WTC11 (cell line): ENCODE data around the gene KLHL28. TPM values are rescaled to one million over a fixed set of nuclear protein-coding genes. Genes with fewer than 3 reads are reported as not detected.

Experiments used
- ATAC-seq: fragments of 200-7000 bp; cut with Tn5 transposase; 2 replicates; pipeline ENCODE4 v1.10.0; 2021; ENCODE audit warnings: mild to moderate bottlenecking, moderate library complexity
- CTCF ChIA-PET: fragments of 300-600 bp; sonication (Branson Sonifier 250); formaldehyde crosslinking; loops from one replicate; lab custom pipeline; 2021; ENCODE audit warnings: antibody characterized with exemption; lab: Charles Lee
- POLR2A ChIA-PET: fragments of 350-600 bp; sonication (Branson Sonifier 250); formaldehyde crosslinking; loops from one replicate; lab custom pipeline; 2021; ENCODE audit warnings: antibody characterized with exemption; lab: Charles Lee
- DNase-seq: peaks from one replicate; pipeline ENCODE4 v3.0.0; 2021; ENCODE audit warnings: low spot score
- H3K27ac Mint-ChIP-seq: 2 replicates; pipeline ENCODE4 v1.8.0; 2021; ENCODE audit warnings: mixed read lengths
- H3K27me3 Mint-ChIP-seq: 2 replicates; pipeline ENCODE4 v1.8.0; 2021; ENCODE audit warnings: low read depth, mild to moderate bottlenecking, moderate library complexity, mixed read lengths
- H3K36me3 Mint-ChIP-seq: 2 replicates; pipeline ENCODE4 v1.8.0; 2021; ENCODE audit warnings: mixed read lengths
- H3K4me1 Mint-ChIP-seq: 2 replicates; pipeline ENCODE4 v1.8.0; 2022; ENCODE audit warnings: mixed read lengths
- H3K4me3 Mint-ChIP-seq: 2 replicates; pipeline ENCODE4 v1.8.0; 2021; ENCODE audit warnings: mild to moderate bottlenecking, moderate library complexity, mixed read lengths
- H3K9me3 Mint-ChIP-seq: 2 replicates; pipeline ENCODE4 v1.8.0; 2021; ENCODE audit warnings: mixed read lengths
- ATF1 ChIP-seq: sonication (generic); formaldehyde crosslinking; IDR thresholded peaks from 2 replicates; pipeline ENCODE4 v1.8.1; 2023; ENCODE audit warnings: mild to moderate bottlenecking, moderate library complexity, missing genetic modification reagents
- CDX4 ChIP-seq: fragments of 250-450 bp; sonication (Bioruptor Pico); IDR thresholded peaks from 2 replicates; pipeline ENCODE4 v1.9.0; 2021; ENCODE audit warnings: moderate library complexity, mild to moderate bottlenecking, inconsistent platforms, borderline replicate concordance
- E2F4 ChIP-seq: sonication (generic); formaldehyde crosslinking; IDR thresholded peaks from 2 replicates; pipeline ENCODE4 v1.8.1; 2022; ENCODE audit warnings: low read depth, mild to moderate bottlenecking, moderate library complexity, missing genetic modification reagents, borderline replicate concordance
- FOXJ3 ChIP-seq: sonication (generic); formaldehyde crosslinking; IDR thresholded peaks from 2 replicates; pipeline ENCODE4 v1.9.0; 2021; ENCODE audit warnings: missing genetic modification reagents, mild to moderate bottlenecking, borderline replicate concordance
- GABPB1 ChIP-seq: sonication (generic); formaldehyde crosslinking; IDR thresholded peaks from 2 replicates; pipeline ENCODE4 v1.8.1; 2023; ENCODE audit warnings: mild to moderate bottlenecking, missing genetic modification reagents
- IRF1 ChIP-seq: sonication (generic); formaldehyde crosslinking; IDR thresholded peaks from 2 replicates; pipeline ENCODE4 v1.8.0; 2023; ENCODE audit warnings: missing genetic modification reagents
- KAT7 ChIP-seq: sonication (generic); formaldehyde crosslinking; IDR thresholded peaks from 2 replicates; pipeline ENCODE4 v1.8.1; 2023; ENCODE audit warnings: missing genetic modification reagents, mild to moderate bottlenecking, borderline replicate concordance
- NFATC4 ChIP-seq: fragments of 250-450 bp; sonication (Bioruptor Pico); IDR thresholded peaks from 2 replicates; pipeline ENCODE4 v1.9.0; 2021; ENCODE audit warnings: mild to moderate bottlenecking
- NFE2L1 ChIP-seq: sonication (generic); formaldehyde crosslinking; IDR thresholded peaks from 2 replicates; pipeline ENCODE4 v1.8.1; 2023; ENCODE audit warnings: missing genetic modification reagents
- NFYB ChIP-seq: sonication (generic); formaldehyde crosslinking; conservative IDR thresholded peaks from 2 replicates; pipeline ENCODE4 v1.8.0; 2022; ENCODE audit warnings: low read depth, missing genetic modification reagents
- PREB ChIP-seq: sonication (generic); formaldehyde crosslinking; IDR thresholded peaks from 2 replicates; pipeline ENCODE4 v1.8.1; 2022; ENCODE audit warnings: mild to moderate bottlenecking, missing genetic modification reagents, moderate library complexity, borderline replicate concordance
- SOX15 ChIP-seq: fragments of 250-450 bp; sonication (Bioruptor Pico); IDR thresholded peaks from 2 replicates; pipeline ENCODE4 v1.9.0; 2021; ENCODE audit warnings: mild to moderate bottlenecking
- STAT6 ChIP-seq: sonication (generic); formaldehyde crosslinking; conservative IDR thresholded peaks from 2 replicates; pipeline ENCODE4 v1.8.1; 2023; ENCODE audit warnings: mild to moderate bottlenecking, low read depth, missing genetic modification reagents, moderate library complexity
- TEAD4 ChIP-seq: sonication (generic); formaldehyde crosslinking; IDR thresholded peaks from 2 replicates; pipeline ENCODE4 v1.8.0; 2022; ENCODE audit warnings: mild to moderate bottlenecking, missing genetic modification reagents
- ZNF219 ChIP-seq: sonication (generic); formaldehyde crosslinking; IDR thresholded peaks from 2 replicates; pipeline ENCODE4 v1.8.0; 2023; ENCODE audit warnings: missing genetic modification reagents, mild to moderate bottlenecking, borderline replicate concordance
- ZNF263 ChIP-seq: sonication (generic); formaldehyde crosslinking; IDR thresholded peaks from 2 replicates; pipeline ENCODE4 v1.8.1; 2022; ENCODE audit warnings: low read depth, mild to moderate bottlenecking, moderate library complexity, missing genetic modification reagents
- ZNF416 ChIP-seq: fragments of 250-450 bp; sonication (Bioruptor Pico); IDR thresholded peaks from 2 replicates; pipeline ENCODE4 v1.9.0; 2021; ENCODE audit warnings: mild to moderate bottlenecking, inconsistent platforms
- ZNF423 ChIP-seq: fragments of 250-450 bp; sonication (Bioruptor Pico); IDR thresholded peaks from 2 replicates; pipeline ENCODE4 v2.1.2; 2022; ENCODE audit warnings: mild to moderate bottlenecking, moderate library complexity
- ZNF425 ChIP-seq: fragments of 250-450 bp; sonication (Bioruptor Pico); conservative IDR thresholded peaks from 2 replicates; pipeline ENCODE4 v1.9.0; 2021; ENCODE audit warnings: mild to moderate bottlenecking
- ZNF671 ChIP-seq: fragments of 250-450 bp; sonication (Bioruptor Pico); IDR thresholded peaks from 2 replicates; pipeline ENCODE4 v1.8.0; 2021; ENCODE audit warnings: mild to moderate bottlenecking
- total RNA-seq: library from RNA; stranded (reverse); gene quantifications from 3 replicates; pipeline ENCODE4 v1.2.3, GENCODE V29; 2021

Gene KLHL28
- total RNA-seq, 1 experiment from 2014 or later = 9.8 TPM

GRCh38 chr14:44896275-44897040 is 65.3 kb downstream of the KLHL28 start:
- H3K4me3 Mint-ChIP-seq = peak overlapping the region; percentile 80
- H3K36me3 Mint-ChIP-seq = no peaks in the 10 kb centered on the region
- H3K27me3 Mint-ChIP-seq = peaks cover 9% of the 10 kb centered on the region
- CTCF ChIA-PET = interaction anchor here (0.6 to 1.6 kb wide), 3 partner anchors 16 to 65 kb away, joined by 3 to 4 read pairs (median 4); partner anchors contain the start of genes KLHL28 and TOGARAM1
- H3K9me3 Mint-ChIP-seq = peaks cover 5% of the 10 kb centered on the region
- TF ChIP-seq TEAD4 (CRISPR knock-in tag) (no peak), ZNF416 (CRISPR knock-in tag) (no peak), SOX15 (CRISPR knock-in tag) (no peak), E2F4 (CRISPR knock-in tag) (no peak), NFYB (no peak), ZNF219 (CRISPR knock-in tag) (no peak), ZNF423 (CRISPR knock-in tag) (no peak), ZNF425 (CRISPR knock-in tag) (no peak), NFATC4 (no peak), NFE2L1 (CRISPR knock-in tag) (no peak), ATF1 (CRISPR knock-in tag) (no peak), STAT6 (CRISPR knock-in tag) (no peak), KAT7 (no peak), CDX4 (no peak), ZNF263 (CRISPR knock-in tag) (no peak), FOXJ3 (no peak), ZNF671 (CRISPR knock-in tag) (no peak), GABPB1 (CRISPR knock-in tag) (no peak), IRF1 (no peak), PREB (CRISPR knock-in tag) (no peak)
- H3K4me1 Mint-ChIP-seq = peaks cover 15% of the 10 kb centered on the region
- H3K27ac Mint-ChIP-seq = no peak overlapping the region
- POLR2A ChIA-PET = interaction anchor here (0.6 to 1.0 kb wide), 2 partner anchors 131 to 132 kb away, joined by 4 read pairs; no protein-coding TSS in a partner anchor
- ATAC-seq (no peak), DNase-seq (no peak)
